GM18498 (cell line): ENCODE results near the gene TPSD1.
"Not testable (repeated sequence)": the region's sequence is repeated elsewhere in the genome, so short reads cannot be mapped to it uniquely, and the experiment has no call there.

Source experiments
- ATAC-seq: cut with Tn5 transposase; IDR thresholded peaks from one replicate; pipeline ENCODE4 v1.9.1; 2021; ENCODE audit warnings: mild to moderate bottlenecking, moderate library complexity; ENCODE audit not compliant: unreplicated experiment

TPSD1 gene

DNA sequence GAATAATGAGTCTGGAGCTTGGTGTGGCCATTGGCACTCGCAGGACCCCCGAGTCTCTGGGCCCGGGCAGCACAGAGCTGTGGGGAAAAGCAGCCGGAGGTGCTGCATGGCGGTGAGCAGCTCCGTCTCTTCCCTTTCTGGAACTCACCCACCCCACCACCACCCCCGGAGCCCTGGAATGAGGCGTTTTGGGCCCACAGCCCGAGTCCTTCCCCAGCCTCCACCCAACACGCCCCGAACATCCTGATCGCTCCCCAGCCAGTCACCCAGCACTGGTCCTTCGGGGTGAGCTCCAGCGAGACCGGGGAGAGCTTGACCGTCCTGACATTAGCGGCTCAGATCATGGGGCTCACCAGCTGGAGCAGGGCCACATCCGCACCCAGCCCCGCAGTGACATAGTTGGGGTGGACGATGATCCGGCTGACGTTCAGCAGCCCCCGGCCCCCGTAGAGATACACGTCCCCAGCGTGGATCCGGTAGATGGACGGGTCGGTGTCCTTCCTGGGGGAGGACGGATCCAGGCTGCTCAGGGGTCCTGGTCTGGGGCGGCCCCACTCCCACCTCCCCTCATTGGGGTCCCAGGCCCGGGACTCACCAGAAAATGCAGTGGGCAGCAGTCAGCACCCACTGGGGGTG, 6.5 kb downstream of the TPSD1 start:
- no peak for ATAC-seq

DNA sequence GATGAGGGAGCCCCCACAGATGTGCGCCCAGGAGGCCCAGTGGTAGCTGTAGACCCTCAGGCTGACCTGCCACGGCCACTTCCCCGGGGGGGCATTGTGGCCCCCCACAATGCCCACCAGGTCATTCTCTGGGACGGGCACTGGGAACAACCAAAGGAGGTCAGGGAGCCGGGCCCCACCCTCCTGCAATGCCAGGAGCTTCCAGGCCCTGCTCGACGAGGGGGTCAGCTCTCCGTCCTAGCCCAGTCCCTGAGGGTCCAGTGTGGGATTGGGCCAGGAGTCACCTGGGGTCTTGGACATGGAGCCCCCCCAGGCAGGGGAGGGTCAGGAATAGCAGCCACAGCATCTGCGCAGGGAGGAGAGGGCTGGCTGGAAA, 7.0 kb downstream of the TPSD1 start:
- ATAC-seq: no peak

DNA sequence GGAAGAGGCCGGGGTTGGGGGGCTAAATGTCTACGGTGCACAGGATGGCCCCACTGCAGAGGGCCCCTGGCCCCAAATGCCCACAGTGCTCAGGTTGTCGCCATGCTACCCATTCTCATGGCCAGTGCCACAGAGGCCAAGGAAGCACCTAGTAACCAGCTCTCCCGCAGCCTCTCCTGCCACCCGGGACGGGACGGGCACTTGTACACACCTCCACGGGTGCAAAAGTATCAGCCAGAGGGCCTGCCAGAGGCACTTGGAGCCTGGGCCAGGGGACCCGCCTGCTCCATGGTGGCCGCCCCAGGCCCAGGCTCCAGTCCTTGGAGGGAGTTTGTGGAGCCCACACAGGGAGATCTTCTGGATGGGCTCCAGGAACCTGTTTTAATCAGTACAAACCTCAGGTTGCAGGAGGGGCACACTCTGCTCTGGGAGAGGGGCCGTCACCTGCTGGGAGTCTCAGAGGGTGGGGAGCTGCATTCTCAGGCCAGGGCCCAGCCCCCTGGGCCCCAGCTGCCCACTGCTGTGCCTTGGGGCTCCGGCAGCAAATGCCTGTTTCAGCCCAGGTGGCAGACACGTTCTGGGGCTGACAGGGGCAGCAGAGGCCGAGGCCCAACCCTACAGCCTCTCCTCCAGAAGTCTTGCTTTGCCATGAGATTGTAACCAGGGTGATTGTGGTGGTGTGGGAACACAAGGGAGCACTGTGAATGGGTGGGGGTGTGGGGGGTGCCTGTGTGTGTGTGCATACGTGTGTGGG, 7.9 kb downstream of the TPSD1 start:
- ATAC-seq: no peak

DNA sequence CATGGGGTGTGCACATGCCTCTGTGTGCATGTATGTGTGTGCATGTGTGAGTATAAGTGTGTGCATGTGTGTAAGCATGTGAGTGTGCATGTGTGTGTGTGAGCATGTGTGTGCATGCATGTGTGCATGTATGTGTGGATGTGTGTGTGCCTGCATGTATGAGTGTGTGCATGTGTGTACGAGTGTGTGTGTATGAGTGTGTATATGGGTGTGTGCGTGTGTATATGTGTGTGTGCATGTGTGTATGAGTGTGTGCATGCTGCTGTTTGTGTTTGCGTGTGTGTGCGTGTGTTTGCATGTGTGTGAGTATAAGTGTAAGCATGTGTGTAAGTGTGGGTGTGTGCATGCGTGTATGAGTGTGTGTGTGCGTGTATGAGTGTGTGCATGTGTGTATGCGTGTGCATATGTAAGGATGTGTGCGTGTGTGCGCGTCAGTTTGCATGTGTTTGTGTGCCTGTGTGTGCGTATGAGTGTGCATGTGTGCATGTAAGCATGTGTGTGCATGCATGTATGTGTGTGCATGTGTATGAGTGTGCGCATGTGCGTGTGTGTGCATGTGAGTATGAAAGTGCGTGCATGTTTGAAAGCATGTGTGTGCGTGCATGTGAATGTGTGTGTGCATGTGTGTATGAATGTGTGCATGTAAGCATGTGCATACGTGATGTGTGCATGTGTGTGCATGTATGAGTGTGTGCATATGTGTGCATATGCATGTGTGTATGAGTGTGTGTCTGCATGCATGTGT, 8.6 kb downstream of the TPSD1 start:
- no peak for ATAC-seq

DNA sequence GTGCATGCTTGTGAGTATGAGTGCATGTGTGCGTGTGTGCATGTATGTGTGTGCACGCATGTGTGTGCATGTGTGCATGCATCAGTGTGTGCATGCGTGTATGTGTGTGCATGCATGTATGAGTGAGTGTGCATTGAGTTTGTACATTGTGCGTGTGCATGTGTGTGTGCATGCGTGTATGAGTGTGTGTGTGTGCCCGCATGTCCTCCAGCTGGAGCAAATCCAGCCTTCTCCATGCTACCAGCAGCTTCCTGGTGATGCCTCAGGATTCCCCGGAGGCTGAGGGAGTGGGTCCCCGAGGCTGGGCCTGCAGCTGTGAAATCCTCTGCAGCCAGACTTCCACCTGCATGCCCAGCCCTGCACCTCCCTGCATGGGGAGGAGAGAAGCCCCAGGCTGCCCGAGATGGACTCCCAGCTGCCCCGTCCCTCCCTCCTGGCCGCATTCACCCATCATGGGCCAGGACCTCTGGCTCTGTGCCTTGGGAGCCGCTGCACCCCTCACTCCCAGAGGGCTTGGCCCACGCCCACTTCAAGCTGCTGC, 9.3 kb downstream of the TPSD1 start:
- ATAC-seq: no peak

DNA sequence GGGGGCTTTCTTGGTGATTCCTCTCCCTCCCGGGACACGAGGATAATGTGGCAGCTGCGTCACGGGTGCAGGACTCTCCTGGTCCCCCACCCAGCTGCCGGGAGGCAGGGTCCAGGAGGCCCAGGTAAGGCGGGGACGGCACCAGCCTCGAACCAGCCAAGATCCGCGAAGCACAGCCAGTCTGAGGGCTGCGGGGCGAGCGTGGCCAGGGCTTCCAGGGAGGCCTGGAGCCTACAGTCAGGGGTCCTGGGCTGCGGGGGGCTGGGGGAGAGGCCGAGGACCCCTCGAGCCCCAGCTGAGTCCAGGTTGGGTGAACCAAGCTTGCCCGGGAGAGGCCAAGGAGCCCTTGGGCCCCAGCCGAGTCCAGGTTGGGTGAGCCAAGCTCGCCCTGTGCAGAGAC, 10.0 kb downstream of the TPSD1 start:
- ATAC-seq: no peak

DNA sequence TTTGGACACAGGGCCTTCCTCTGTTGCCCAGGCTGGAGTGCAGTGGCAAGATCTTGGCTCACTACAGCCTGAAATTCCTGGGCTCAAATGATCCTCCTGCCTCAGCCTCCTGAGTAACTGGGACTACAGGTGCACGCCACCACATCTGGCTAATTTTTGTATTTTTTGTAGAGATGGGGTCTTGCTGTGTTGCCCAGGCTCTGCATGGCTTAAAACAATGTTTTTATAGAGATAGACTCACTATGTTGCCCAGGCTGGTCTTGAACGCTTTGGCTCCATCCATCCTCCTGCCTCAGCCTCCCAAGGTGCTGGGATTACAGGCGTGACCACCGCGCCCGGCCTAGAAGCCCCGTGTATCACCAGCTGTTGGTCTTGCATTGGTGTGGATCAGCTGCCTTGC, 13.5 kb downstream of the TPSD1 start:
- ATAC-seq: not testable (repeated sequence)

DNA sequence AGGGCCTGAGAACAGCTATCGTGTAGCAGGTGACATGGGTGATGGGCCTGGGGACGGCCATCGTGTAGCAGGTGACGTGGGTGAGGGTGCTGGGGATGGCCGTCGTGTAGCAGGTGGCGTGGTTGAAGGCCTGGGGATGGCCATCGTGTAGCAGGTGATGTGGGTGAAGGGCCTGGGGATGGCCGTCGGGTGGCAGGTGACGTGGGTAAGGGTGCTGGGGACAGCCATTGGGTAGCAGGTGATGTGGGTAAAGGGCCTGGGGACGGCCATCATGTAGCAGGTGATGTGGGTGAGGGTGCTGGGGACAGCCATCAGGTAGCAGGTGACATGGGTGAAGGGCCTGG, 15.5 kb downstream of the TPSD1 start:
- no peak for ATAC-seq

DNA sequence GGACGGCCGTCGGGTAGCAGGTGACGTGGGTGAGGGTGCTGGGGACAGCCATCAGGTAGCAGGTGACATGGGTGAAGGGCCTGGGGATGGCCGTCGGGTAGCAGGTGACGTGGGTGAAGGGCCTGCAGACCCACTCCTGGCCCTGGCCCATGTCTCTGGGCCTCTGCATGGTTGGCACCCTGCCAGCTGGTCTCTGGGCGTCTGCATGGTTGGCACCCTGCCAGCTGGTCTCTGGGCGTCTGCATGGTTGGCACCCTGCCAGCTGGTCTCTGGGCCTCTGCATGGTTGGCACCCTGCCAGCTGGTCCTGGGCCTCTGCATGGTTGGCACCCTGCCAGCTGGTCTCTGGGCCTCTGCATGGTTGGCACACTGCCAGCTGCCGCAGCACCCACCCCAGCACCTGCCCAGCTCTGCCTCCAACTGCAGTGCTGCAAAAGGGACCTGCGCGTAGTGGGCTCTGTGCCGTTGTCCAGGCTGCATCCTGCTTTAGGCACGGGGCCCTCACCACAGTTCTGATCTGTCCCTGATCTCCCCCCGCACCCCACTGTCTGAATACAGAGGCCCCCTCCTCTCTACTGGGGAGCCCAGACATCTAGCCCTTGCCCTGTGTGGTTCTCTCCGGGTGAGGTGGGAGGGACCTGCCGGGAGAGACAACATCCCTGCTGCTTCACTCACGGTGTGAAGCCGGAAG, 16.0 kb downstream of the TPSD1 start:
- ATAC-seq: not testable (repeated sequence)

DNA sequence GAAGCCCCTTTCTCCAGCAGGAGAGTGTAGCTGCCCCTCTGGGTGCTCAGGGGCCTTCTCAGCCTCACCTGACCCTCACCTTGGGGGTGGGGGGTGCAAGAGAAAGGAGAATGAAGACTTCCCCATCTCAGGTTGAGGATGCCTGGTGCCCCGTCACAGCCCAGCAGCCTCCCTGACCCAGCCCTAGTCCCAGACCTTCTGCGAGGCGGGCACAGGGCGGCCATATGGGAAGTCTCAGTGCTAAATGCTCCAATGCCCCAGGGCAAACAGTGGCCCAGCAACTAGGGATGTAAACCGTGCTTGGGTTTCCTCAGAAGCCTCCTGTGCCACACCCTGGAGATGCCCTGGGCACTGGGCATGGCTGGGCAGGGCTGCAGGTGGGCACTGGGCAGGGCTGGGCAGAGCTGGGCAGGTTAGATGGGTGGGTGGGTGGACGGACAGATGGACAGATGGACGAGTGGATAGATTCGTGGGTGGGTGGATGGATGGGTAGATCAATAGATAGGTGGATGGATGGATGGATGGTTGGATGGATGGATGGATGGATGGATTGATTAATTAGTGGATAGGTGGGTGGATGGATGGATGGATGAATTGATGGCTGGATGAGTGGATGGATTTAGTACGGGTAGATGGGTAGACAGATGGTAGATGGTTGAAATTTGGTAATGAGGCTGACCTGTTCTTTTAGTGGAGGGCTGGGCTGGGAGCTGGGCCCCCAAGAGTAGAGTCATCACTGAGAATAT, 16.8 kb downstream of the TPSD1 start:
- ATAC-seq: no peak

DNA sequence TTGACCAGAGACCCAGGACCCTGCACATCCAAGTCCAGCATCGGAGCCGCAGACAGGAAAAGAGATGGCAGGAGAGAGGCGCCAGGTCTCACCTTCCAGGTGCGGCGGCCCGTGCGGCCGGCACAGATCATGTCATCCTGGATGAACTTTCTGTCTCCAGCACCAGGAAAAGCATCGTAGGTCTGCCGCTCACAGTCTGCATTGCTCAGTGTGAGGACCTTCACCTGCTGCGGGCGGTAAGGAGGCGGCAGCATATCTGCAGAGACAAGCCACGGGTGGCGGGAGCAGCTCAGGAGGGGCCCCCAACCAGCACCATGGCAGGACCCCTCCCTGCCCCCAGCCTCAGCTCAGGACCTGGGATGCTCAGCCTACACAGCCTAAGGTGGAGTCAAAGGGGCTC, 17.9 kb downstream of the TPSD1 start:
- ATAC-seq: no peak

DNA sequence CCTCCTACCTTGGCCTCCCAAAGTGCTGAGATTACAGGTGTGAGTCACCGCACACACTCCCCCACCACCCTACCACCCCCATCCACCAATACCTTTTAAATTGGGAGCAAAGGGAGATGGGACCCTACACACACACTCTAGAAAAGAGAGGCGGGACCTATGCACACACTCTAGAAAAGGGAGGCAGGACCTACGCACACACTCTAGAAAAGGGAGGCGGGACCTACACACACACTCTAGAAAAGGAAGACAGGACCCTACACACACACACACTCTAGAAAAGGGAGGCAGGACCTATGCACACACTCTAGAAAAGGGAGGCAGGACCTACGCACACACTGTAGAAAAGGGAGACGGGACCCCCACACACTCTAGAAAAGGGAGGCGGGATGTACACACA, 18.9 kb downstream of the TPSD1 start:
- ATAC-seq: no peak

DNA sequence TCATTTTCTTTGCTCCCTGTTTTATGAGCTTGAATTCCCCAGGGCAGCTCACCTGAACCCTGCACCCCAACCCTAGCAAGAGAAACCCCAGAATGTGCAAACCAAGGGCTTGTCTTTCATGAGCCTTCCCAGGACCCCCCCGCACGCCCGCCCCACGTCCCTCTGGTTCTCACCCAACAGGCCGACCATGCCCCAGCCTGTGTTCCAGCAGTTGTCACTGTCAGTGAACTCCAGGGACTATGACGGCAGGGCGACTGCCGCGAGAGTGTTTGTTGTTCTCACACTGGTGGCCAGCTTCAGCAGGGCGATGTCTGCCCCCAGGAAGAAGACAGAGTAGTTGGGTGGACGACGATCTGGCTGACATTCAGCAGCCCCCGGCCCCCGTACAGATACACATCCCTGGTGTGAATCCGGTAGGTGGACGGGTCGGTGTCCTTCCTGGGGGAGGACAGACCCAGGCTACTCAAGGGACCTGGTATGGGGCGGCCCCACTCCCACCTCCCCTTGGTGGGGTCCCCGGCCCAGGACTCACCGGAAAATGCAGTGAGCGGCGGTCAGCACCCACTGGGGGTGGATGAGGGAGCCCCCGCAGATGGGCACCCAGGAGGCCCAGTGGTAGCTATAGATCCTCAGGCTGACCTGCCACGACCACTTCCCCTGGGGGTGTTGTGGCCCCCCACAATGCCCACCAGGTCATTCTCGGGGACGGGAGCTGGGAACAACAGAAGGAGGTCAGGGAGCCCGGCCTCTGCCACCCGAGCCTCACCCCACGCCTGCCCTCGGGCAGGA, 20.1 kb downstream of the TPSD1 start:
- no peak for ATAC-seq

DNA sequence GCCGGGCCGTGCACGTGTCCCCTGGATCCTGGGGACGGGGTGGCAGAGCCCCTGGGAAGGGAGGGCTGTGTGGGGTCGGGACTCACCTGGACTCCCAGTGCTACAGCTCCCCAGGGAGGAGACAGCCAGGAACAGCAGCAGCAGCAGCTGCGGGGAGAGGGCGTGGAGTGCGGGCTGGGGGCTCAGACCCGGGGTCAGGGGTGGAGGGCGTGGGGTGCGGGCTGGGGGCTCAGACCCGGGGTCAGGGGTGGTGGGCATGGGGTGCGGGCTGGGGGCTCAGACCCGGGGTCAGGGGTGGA, 20.7 kb downstream of the TPSD1 start:
- ATAC-seq: no peak

DNA sequence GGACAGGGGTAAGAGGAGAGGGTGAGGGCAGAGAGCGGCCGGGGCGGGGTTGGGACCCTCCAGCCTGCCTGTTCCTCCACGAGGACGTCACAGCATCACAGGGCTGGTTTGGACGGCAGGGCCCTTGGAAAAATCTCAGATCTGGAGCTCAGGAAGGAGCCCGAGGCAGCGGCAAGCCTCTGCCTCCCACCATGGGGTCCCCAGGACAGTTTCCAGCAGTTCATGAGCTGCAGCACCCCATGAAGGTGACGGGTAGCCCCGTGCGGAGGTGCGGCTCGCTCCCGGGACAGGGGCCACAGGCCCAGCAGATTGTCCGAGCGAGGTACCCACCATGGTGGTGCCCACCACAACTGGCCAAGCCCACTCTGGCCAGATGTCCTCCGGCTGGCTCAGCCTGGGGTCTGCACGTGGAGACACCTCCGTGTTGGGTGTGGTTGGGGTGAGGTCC, 21.3 kb downstream of the TPSD1 start:
- no peak for ATAC-seq

DNA sequence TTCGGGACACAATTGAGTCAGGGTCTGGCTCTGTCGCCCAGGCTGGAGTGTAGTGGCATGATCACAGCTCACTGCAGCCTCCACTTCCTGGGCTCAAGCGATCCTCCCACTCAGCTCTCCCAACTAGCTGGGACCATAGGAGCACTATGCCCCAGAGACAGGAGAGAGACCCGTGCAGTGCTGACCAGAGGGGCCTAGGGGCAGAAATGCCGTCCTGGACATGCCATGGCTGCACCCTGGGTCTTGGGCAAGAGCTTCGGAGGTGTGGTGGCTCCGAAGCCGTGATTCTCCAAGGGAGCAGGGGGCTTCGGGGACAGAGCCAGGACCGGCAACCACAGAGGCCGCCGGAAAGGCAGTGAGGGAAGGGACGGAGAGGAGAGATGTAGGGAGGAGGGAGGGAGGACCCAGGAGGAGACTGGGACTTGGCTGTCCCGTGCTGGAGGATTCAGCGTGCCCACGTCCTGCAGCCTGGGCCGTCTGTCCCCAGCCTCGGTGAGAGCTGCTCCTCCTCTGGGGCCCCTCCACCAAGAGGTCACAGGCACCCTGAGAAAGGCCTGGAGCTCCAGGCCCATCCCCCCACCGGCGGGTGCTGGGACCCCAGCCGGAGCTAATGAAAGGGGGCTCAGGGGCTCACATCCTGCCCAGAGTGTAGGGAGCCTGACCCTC, 21.9 kb downstream of the TPSD1 start:
- ATAC-seq: no peak

DNA sequence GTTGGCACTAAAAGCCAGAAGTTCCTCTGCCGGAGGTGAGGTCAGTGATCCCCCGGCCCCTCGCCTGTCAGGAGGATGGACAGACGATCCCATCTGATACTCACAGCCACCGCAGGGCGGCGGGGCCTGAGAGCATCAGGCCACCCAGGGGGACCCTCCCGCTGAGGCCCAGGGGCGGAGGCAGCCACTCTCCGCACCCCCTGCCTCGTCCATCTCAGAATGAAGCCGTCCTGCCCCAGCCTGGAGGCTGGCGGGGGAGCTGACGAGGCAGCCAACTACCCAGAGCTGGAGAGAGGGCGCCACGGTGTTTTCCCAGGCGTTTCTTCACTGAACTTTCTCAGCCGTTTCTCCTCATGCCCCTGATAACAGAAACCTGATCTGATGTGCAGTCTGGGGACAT, 22.6 kb downstream of the TPSD1 start:
- no peak for ATAC-seq

DNA sequence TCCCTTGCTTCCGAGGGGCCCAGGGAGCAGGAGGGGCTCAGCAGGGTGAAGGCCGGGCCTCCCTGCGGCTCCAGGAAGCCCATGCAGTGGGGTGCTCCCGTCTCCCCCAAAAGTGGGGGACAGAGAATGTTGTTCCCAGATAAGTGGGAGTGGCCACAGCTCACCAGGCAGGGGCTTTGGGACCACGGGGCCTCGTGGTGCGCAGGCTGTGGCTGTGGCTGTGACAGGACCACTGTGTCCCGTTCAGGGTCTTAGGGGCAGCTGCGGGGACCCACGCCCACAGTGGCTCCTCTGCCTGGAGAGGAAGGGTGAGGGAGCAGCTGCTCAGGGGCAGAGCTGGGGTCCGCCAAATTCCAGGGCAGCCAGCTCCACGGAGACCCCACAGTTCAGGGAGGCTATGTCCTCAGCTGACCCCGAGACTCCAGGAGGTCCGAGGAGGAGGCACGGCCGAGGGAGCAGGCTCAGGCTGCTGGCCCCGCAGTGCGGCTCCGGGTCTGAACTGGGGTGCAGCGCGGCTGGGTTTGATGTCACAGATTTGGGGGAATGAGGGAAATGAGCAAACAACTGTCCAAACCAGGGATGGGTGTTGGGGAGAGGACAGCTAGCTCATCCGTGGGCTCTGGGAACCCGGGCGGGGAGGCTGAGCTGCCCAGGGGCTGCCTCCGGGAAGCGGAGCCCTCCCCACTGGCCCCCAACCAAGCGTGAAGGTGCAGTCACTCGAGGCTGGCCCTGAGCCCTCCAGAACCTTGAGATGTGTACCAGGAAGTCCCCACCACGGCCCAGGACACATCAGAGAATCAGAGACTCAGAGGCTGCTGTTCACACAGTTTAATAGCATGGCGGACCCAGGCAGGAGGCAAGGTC, 23.4 kb downstream of the TPSD1 start:
- ATAC-seq: no peak
